Right forelimb (tissue), 1 donor: ENCODE data around the gene SNAP29.
"Not testable (repeated sequence)": the region's sequence is repeated elsewhere in the genome, so short reads cannot be mapped to it uniquely, and the experiment has no call there.

Experiments
- DNase-seq: peaks from one replicate; pipeline ENCODE4 v3.0.0-alpha.2; 2018

SNAP29 gene

GRCh38 chr22:20903093-20903492 lies 44.3 kb downstream of the SNAP29 start:
- no peak for DNase-seq

GRCh38 chr22:20904008-20904979 lies 45.5 kb downstream of the SNAP29 start:
- no peak for DNase-seq

- DNase-seq = no peak
Measured at GRCh38 chr22:20904980-20905355, 46.2 kb downstream of the SNAP29 start.

- DNase-seq = no peak
Measured at GRCh38 chr22:20905415-20906386, 46.9 kb downstream of the SNAP29 start.

- no peak for DNase-seq
Measured at GRCh38 chr22:20906387-20906767, 47.6 kb downstream of the SNAP29 start.

- DNase-seq = not testable (repeated sequence)
Measured at GRCh38 chr22:20908717-20909116, 49.9 kb downstream of the SNAP29 start.

- DNase-seq = no peak
Measured at GRCh38 chr22:20909543-20910303, 50.9 kb downstream of the SNAP29 start.

- DNase-seq = no peak
Measured at GRCh38 chr22:20912494-20912893, 53.7 kb downstream of the SNAP29 start.

- DNase-seq = peak; percentile 98
Measured at GRCh38 chr22:20916916-20917810, 58.4 kb downstream of the SNAP29 start, which contains the start of gene CRKL. Gene CRKL, plus strand, starts transcription at chr22:20917407. Its CDS starts 528 bp downstream, at chr22:20917935.

- no peak for DNase-seq
Measured at GRCh38 chr22:20918663-20919218, 59.9 kb downstream of the SNAP29 start.

GRCh38 chr22:20919718-20920117 lies 60.9 kb downstream of the SNAP29 start:
- no peak for DNase-seq

GRCh38 chr22:20920881-20921203 lies 62.0 kb downstream of the SNAP29 start:
- DNase-seq = no peak

- DNase-seq = no peak
Measured at GRCh38 chr22:20922141-20922751, 63.4 kb downstream of the SNAP29 start.

- DNase-seq = no peak
Measured at GRCh38 chr22:20926243-20926642, 67.4 kb downstream of the SNAP29 start.

GRCh38 chr22:20927940-20928572 lies 69.2 kb downstream of the SNAP29 start:
- DNase-seq = no peak

- DNase-seq = no peak
Measured at GRCh38 chr22:20928573-20928967, 69.8 kb downstream of the SNAP29 start.

- DNase-seq = no peak
Measured at GRCh38 chr22:20930004-20930403, 71.2 kb downstream of the SNAP29 start.

GRCh38 chr22:20930435-20930834 lies 71.6 kb downstream of the SNAP29 start:
- DNase-seq = not testable (repeated sequence)

GRCh38 chr22:20931126-20931654 lies 72.4 kb downstream of the SNAP29 start:
- no peak for DNase-seq

- no peak for DNase-seq
Measured at GRCh38 chr22:20933910-20934309, 75.1 kb downstream of the SNAP29 start.
